ACHN (cell line): ENCODE measurements around the gene NCAPD3.
"Not testable (repeated sequence)": the region's sequence is repeated elsewhere in the genome, so short reads cannot be mapped to it uniquely, and the experiment has no call there.

ENCODE experiments used
- DNase-seq: peaks from one replicate; pipeline ENCODE4 v3.0.0-alpha.2; 2015
- in situ Hi-C: cut with HindIII; loops from 2 replicates; pipeline ENCODE4 v1.10.0; 2017; ENCODE audit warnings: low sequenced_read_pairs, low pct_ligation_motif_present, low pct_unique_long_range_greater_than_20kb

The NCAPD3 gene

GRCh38 chr11:134233729-134234179 lies 10.0 kb upstream of the NCAPD3 start:
- no peak for DNase-seq
- in situ Hi-C loops: no loop called here

GRCh38 chr11:134231958-134232659 lies 8.3 kb upstream of the NCAPD3 start:
- in situ Hi-C loops: no loop called here
- DNase-seq: no peak

DNA sequence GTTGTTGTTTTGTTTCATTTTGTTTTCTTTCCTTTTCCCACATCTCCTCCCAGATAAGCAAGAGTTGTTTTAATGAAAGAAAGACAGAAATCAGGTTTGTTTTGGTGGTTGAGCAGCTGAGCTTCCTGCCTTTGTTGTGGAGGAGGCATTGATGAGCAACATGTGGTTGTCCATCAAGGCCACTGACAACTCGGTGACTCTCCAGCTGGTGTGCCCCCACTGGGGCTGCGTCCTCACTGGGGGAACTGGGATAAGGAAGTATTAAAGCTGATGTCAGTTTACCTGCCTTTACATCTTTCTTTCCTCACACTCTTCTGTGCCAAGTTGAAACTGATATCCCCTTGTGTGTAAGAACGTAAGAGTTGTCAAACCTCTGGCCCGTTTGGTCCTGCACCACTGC lies 6.6 kb upstream of the NCAPD3 start:
- in situ Hi-C loops: no loop called here
- DNase-seq: no peak

GRCh38 chr11:134229126-134229790 lies 5.5 kb upstream of the NCAPD3 start:
- in situ Hi-C loops: no loop called here
- DNase-seq: no peak

GRCh38 chr11:134228625-134229024 lies 4.9 kb upstream of the NCAPD3 start:
- in situ Hi-C loops: no loop called here
- DNase-seq: no peak

GRCh38 chr11:134226806-134227325 lies 3.1 kb upstream of the NCAPD3 start:
- DNase-seq: no peak
- in situ Hi-C loops: no loop called here

GRCh38 chr11:134224710-134225664 lies 1.2 kb upstream of the NCAPD3 start:
- in situ Hi-C loops: no loop called here
- peak; percentile 27 for DNase-seq

- in situ Hi-C loops: no loop called here
- DNase-seq: no peak
Observed at GRCh38 chr11:134223121-134223520, 646 bp downstream of the NCAPD3 start.

DNA sequence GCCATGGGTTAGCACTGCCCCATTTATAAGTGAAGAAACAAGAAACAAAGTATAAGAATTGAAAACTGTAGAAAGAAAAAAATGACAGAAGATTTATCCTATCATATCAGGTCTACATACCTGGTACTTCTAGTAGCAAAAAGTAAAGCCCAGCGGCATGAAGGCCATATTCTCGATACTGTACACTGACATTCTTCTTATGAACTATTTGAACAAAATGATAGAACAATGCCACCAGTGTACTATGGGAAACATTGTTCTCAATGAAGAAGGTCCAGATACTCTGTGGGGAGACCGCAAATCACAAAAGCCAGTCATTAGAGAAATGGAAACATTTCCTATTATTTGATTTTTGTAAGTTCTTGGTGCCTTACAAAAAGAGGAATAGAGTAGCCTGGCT lies 7.0 kb downstream of the NCAPD3 start:
- in situ Hi-C loops: no loop called here
- DNase-seq: no peak

DNA sequence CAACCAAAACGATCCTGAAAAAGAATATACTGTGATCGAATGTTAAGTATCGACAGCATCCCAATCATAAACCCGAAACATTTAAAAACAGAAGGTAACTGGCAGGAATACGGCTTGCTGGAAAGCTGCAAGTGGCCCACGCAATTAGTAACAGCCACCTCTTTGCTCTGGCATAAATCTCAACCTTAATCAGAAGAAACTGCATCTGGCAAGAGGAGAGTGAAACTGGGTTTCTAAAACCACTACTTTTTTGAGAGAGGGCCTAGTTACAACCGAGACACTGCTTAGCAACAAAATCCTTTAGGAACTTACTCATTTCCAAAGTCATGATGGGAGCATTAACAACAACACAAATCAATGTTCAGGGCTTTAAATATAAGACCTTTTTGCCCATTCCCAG lies 7.9 kb downstream of the NCAPD3 start:
- no peak for DNase-seq
- in situ Hi-C loops: no loop called here

GRCh38 chr11:134207538-134208239 lies 16.1 kb downstream of the NCAPD3 start:
- peak; percentile 25 for DNase-seq
- in situ Hi-C loops: no loop called here

DNA sequence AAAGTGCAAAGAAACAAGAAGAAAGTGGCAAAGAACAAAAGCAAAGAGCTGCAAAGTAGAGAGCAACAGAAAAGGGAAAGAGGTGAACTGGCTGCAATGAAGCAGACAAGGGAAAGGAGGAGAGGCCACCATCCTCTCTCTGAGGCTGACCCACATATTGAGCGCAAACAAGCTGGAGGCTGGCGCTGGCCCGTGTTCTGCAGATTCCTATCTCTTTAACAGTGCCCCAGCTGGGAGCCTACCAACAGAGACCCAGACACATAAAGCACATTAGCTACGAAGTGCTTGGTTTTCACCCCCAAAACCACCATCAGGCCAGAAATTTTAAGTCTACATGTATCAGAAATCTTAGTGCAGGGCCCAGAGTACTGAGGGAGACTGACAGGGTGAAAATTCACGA lies 17.6 kb downstream of the NCAPD3 start:
- in situ Hi-C loops: no loop called here
- DNase-seq: no peak

DNA sequence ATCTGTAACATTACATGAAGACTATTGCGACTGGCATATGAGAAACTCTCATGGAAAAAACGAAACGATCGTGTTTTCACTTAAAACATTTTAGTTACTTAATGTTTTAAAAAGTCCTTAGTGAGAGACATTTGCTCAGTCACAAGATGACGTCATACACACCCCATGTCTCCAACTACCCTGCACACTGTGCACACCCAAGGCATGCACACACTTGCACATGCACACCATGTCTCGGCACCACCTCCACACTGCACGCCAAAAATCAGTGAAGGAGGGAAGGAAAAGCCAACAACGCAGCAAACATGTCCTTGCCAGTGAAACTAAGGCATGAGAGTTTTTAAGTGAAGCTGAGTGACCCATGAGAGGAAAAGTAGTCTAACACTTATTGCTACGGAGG lies 18.0 kb downstream of the NCAPD3 start:
- no peak for DNase-seq
- in situ Hi-C loops: no loop called here

DNA sequence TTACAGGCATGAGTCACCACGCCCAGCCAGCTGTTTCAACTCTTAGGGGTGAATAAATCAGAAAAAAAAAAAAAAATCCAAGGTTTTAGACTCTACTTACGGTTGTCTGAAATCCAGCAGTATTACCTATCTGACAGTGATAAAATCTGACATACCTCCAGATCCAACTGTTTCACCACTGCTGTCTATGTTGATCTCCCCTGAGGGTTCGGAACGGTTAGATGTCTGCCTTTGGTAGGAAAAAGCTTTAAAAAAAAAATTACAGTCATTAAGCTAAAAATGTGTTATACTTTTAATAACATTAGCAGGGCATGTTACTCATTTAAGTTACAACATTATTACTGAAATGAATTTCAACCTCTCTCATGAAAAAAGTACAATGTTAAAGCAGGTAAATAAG lies 21.1 kb downstream of the NCAPD3 start:
- in situ Hi-C loops: no loop called here
- no peak for DNase-seq

GRCh38 chr11:134200688-134201087 lies 23.1 kb downstream of the NCAPD3 start:
- in situ Hi-C loops: no loop called here
- no peak for DNase-seq

GRCh38 chr11:134199531-134199930 lies 24.2 kb downstream of the NCAPD3 start:
- in situ Hi-C loops: no loop called here
- DNase-seq: no peak

DNA sequence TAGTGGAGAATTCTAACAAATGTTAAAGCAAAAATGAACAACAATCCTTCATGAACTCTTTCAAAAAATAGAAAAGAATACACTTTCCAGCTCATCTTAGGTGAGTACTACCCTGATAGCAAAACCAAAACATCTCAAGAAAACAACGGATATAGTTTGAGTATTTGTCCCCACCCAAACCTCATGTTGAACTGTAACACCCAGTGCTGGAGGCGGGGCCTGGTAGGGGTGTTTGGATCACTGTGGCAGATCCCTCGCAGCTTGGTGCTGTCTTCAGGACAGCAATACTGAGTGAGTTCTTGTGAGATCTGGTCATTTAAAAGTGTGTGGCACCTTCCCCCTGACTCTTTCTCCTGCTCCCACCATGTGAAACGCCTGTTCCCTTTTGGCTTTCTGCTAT lies 27.0 kb downstream of the NCAPD3 start:
- in situ Hi-C loops: no loop called here
- DNase-seq: no peak

DNA sequence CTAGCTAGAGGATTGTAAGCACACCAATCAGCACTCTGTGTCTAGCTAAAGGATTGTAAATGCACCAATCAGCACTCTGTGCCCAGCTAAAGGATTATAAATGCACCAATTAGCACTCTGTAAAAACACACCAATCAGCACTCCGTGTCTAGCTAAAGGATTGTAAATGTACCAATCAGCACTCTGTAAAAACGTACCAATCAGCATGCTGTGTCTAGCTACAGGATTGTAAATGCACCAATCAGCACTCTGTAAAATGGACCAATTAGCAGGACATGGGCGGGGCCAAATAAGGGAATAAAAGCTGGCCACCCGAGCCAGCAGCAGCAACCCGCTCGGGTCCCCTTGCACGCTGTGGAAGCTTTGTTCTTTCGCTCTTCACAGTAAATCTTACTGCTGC lies 35.7 kb downstream of the NCAPD3 start:
- DNase-seq, in situ Hi-C loops: not testable (repeated sequence)
